HepG2 (cell line): Measurements from ENCODE around the gene SIN3A. TPM values are rescaled to one million over a fixed set of nuclear protein-coding genes. Genes with fewer than 3 reads are reported as not detected.

Experiments
- FLYWCH1 ChIP-seq: sonication (generic); formaldehyde crosslinking; IDR thresholded peaks from 2 replicates; pipeline ENCODE4 v1.8.1; 2023; ENCODE audit warnings: mild to moderate bottlenecking, missing genetic modification reagents
- FOXK1 ChIP-seq: sonication (generic); formaldehyde crosslinking; IDR thresholded peaks from 2 replicates; pipeline ENCODE4 v1.4.0; 2020; ENCODE audit warnings: low read depth, missing genetic modification reagents, borderline replicate concordance
- FOXO1 ChIP-seq: sonication (generic); formaldehyde crosslinking; IDR thresholded peaks from 2 replicates; pipeline ENCODE4 v1.4.0; 2020; ENCODE audit warnings: missing genetic modification reagents
- HNRNPLL ChIP-seq: fragments of 200-400 bp; formaldehyde crosslinking; IDR thresholded peaks from 2 replicates; pipeline ENCODE4 v1.6.1; 2017; ENCODE audit warnings: mild to moderate bottlenecking, low read depth, low read length; ENCODE audit not compliant: poor library complexity, severe bottlenecking
- PAX8 ChIP-seq: sonication (generic); formaldehyde crosslinking; IDR thresholded peaks from 2 replicates; pipeline ENCODE4 v1.8.0; 2022; ENCODE audit warnings: mild to moderate bottlenecking, missing genetic modification reagents, borderline replicate concordance
- POLR2G ChIP-seq: fragments of 200-400 bp; formaldehyde crosslinking; IDR thresholded peaks from 2 replicates; pipeline ENCODE4 v1.6.1; 2018; ENCODE audit warnings: mild to moderate bottlenecking, low read depth, low read length, moderate library complexity
- SIX4 ChIP-seq: sonication (generic); formaldehyde crosslinking; IDR thresholded peaks from 2 replicates; pipeline ENCODE4 v1.4.0; 2020; ENCODE audit warnings: missing genetic modification reagents
- SMAD1 ChIP-seq: sonication (generic); formaldehyde crosslinking; IDR thresholded peaks from 2 replicates; pipeline ENCODE4 v1.4.0; 2020; ENCODE audit warnings: missing genetic modification reagents, low read depth, mild to moderate bottlenecking, borderline replicate concordance
- ZNF235 ChIP-seq: sonication (generic); formaldehyde crosslinking; IDR thresholded peaks from 2 replicates; pipeline ENCODE4 v1.8.1; 2023; ENCODE audit warnings: mild to moderate bottlenecking, missing genetic modification reagents, borderline replicate concordance
- ZNF263 ChIP-seq: sonication (generic); formaldehyde crosslinking; IDR thresholded peaks from 2 replicates; pipeline ENCODE4 v1.4.0; 2020; ENCODE audit warnings: missing genetic modification reagents
- ZNF460 ChIP-seq: sonication (generic); formaldehyde crosslinking; IDR thresholded peaks from 2 replicates; pipeline ENCODE4 v1.5.1; 2020; ENCODE audit warnings: missing genetic modification reagents, mild to moderate bottlenecking, borderline replicate concordance
- ZNF543 ChIP-seq: sonication (generic); formaldehyde crosslinking; IDR thresholded peaks from 2 replicates; pipeline ENCODE4 v1.4.0; 2020; ENCODE audit warnings: mild to moderate bottlenecking, missing genetic modification reagents
- ZNF556 ChIP-seq: sonication (generic); formaldehyde crosslinking; IDR thresholded peaks from 2 replicates; pipeline ENCODE4 v1.4.0; 2020; ENCODE audit warnings: mild to moderate bottlenecking, missing genetic modification reagents, borderline replicate concordance
- ZNF569 ChIP-seq: sonication (generic); formaldehyde crosslinking; IDR thresholded peaks from 2 replicates; pipeline ENCODE4 v1.5.0; 2020; ENCODE audit warnings: mild to moderate bottlenecking, missing genetic modification reagents, moderate library complexity, borderline replicate concordance
- ZNF644 ChIP-seq: IDR thresholded peaks from 2 replicates; pipeline ENCODE4 v1.6.1; 2016; ENCODE audit warnings: low read depth
- ZNF891 ChIP-seq: sonication (generic); formaldehyde crosslinking; IDR thresholded peaks from 2 replicates; pipeline ENCODE4 v1.5.0; 2020; ENCODE audit warnings: mild to moderate bottlenecking, missing genetic modification reagents
- polyA plus RNA-seq, 8 experiments: library from polyadenylated mRNA; depleted of rRNA in 3 of 8; stranded (reverse) in 7 of 8; unstranded in 1 of 8; fragments of >200 nt; fragmentation: Illumina TruSeq in 4 of 8; extraction: Trizol in 4 of 8; gene quantifications; 2 replicates each; pipeline versions ENCODE4 v1.2.1 to v1.2.3, GENCODE V29; 2011 to 2016; ENCODE audit warnings: low read depth in 4 of 8, missing spikeins in 1 of 8, mixed read lengths in 1 of 8; ENCODE audit not compliant: insufficient read depth in 1 of 8
- total RNA-seq, 5 experiments: library from RNA; depleted of rRNA; stranded (reverse); fragments of >200 nt; fragmentation: Illumina TruSeq; extraction: Trizol; gene quantifications; 2 replicates each; pipeline ENCODE4 v1.2.3, GENCODE V29; 2016; ENCODE audit warnings: low read depth in 1 of 5
- TF ChIP-seq, protein P1 (sequence below): sonication (generic); formaldehyde crosslinking; IDR thresholded peaks from 2 replicates; pipeline ENCODE4 v1.9.0; 2021; ENCODE audit warnings: missing genetic modification reagents, borderline replicate concordance
- TF ChIP-seq, protein P2 (sequence below): IDR thresholded peaks from 2 replicates; pipeline ENCODE4 v1.6.1; 2018; ENCODE audit warnings: missing genetic modification reagents
- TF ChIP-seq, protein P3 (sequence below): sonication (generic); formaldehyde crosslinking; IDR thresholded peaks from 2 replicates; pipeline ENCODE4 v1.5.1; 2020; ENCODE audit warnings: mild to moderate bottlenecking, missing genetic modification reagents, borderline replicate concordance
- TF ChIP-seq, protein P4 (sequence below): sonication (generic); formaldehyde crosslinking; IDR thresholded peaks from 2 replicates; pipeline ENCODE4 v1.5.1; 2020; ENCODE audit warnings: missing genetic modification reagents, mild to moderate bottlenecking, borderline replicate concordance

SIN3A gene
- total and polyA plus RNA-seq, 2 of the 13 experiments (the other 11 are each of a cell fraction or from before 2014, with no cell fraction given) = 16.1 to 28.1 TPM

DNA sequence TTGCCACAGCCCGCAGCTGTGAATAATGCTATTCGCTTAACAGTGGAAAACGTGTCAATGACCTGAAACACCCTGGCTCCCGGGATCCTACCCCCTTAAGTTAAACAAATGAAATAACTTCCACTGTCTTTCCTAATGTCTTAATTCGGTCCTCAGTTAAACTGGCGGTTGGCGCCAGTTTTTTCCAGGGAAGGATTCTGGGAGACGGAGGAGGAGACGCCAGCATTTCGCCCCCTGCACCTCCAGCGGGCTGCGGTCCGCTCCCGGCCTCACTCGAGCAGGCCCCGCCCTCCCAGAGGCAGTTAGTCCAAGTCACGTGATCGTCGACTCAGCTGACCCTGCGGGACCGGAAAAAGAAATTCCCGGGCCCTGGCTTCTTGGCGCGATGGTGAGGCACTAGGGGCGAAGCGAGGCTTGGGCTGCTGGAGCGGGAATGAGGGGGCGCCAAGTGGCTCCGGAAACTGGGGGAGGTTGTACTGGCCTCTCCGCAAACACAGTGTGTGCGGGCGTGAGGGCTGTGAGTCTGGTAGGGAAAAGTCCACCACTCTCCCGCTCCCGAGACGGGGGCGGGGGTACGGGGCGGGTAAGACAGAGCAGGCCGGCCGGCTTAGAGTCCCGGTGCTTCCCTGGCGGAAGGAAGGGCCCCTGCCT, 115.7 kb downstream of the SIN3A start, which contains the start of gene COMMD4 (continued):
- TF ChIP-seq, protein P1, sequence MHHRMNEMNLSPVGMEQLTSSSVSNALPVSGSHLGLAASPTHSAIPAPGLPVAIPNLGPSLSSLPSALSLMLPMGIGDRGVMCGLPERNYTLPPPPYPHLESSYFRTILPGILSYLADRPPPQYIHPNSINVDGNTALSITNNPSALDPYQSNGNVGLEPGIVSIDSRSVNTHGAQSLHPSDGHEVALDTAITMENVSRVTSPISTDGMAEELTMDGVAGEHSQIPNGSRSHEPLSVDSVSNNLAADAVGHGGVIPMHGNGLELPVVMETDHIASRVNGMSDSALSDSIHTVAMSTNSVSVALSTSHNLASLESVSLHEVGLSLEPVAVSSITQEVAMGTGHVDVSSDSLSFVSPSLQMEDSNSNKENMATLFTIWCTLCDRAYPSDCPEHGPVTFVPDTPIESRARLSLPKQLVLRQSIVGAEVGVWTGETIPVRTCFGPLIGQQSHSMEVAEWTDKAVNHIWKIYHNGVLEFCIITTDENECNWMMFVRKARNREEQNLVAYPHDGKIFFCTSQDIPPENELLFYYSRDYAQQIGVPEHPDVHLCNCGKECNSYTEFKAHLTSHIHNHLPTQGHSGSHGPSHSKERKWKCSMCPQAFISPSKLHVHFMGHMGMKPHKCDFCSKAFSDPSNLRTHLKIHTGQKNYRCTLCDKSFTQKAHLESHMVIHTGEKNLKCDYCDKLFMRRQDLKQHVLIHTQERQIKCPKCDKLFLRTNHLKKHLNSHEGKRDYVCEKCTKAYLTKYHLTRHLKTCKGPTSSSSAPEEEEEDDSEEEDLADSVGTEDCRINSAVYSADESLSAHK (CRISPR knock-in tag) = no peak
- TF ChIP-seq, protein P2, sequence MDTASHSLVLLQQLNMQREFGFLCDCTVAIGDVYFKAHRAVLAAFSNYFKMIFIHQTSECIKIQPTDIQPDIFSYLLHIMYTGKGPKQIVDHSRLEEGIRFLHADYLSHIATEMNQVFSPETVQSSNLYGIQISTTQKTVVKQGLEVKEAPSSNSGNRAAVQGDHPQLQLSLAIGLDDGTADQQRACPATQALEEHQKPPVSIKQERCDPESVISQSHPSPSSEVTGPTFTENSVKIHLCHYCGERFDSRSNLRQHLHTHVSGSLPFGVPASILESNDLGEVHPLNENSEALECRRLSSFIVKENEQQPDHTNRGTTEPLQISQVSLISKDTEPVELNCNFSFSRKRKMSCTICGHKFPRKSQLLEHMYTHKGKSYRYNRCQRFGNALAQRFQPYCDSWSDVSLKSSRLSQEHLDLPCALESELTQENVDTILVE (CRISPR knock-in tag) = peak; percentile 78
- TF ChIP-seq ZNF460 (CRISPR knock-in tag) = no peak
- TF ChIP-seq FLYWCH1 (CRISPR knock-in tag) = no peak
- peak; percentile 87; the same call in 1 of the 2 replicates for TF ChIP-seq SMAD1 (CRISPR knock-in tag)
- TF ChIP-seq FOXO1 (CRISPR knock-in tag) = 0 out of 2 replicates have a peak, but pooled peaks have one; percentile 19
- TF ChIP-seq FOXK1 (CRISPR knock-in tag) = peak; percentile 83
- no peak for TF ChIP-seq ZNF569 (CRISPR knock-in tag)
- TF ChIP-seq, protein P3, sequence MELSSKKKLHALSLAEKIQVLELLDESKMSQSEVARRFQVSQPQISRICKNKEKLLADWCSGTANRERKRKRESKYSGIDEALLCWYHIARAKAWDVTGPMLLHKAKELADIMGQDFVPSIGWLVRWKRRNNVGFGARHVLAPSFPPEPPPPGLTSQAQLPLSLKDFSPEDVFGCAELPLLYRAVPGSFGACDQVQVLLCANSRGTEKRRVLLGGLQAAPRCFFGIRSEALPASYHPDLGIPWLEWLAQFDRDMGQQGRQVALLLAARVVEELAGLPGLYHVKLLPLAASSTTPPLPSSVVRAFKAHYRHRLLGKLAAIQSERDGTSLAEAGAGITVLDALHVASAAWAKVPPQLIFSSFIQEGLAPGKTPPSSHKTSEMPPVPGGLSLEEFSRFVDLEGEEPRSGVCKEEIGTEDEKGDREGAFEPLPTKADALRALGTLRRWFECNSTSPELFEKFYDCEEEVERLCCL = no peak
- 0 out of 2 replicates have a peak, but pooled peaks have one; percentile 44 for TF ChIP-seq SIX4
- TF ChIP-seq ZNF644 = no peak
- peak; percentile 85 for TF ChIP-seq POLR2G
- TF ChIP-seq, protein P4, sequence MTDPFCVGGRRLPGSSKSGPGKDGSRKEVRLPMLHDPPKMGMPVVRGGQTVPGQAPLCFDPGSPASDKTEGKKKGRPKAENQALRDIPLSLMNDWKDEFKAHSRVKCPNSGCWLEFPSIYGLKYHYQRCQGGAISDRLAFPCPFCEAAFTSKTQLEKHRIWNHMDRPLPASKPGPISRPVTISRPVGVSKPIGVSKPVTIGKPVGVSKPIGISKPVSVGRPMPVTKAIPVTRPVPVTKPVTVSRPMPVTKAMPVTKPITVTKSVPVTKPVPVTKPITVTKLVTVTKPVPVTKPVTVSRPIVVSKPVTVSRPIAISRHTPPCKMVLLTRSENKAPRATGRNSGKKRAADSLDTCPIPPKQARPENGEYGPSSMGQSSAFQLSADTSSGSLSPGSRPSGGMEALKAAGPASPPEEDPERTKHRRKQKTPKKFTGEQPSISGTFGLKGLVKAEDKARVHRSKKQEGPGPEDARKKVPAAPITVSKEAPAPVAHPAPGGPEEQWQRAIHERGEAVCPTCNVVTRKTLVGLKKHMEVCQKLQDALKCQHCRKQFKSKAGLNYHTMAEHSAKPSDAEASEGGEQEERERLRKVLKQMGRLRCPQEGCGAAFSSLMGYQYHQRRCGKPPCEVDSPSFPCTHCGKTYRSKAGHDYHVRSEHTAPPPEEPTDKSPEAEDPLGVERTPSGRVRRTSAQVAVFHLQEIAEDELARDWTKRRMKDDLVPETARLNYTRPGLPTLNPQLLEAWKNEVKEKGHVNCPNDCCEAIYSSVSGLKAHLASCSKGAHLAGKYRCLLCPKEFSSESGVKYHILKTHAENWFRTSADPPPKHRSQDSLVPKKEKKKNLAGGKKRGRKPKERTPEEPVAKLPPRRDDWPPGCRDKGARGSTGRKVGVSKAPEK (CRISPR knock-in tag) = no peak
- peak; percentile 95 for TF ChIP-seq ZNF556
- no peak for TF ChIP-seq ZNF263
- TF ChIP-seq HNRNPLL = peak; percentile 56
- peak; percentile 65; the same call in 1 of the 2 replicates for TF ChIP-seq ZNF891 (CRISPR knock-in tag)
- TF ChIP-seq ZNF543 (CRISPR knock-in tag) = no peak
- TF ChIP-seq ZNF235 = 0 out of 2 replicates have a peak, but pooled peaks have one; percentile 27
- no peak for TF ChIP-seq PAX8
